GM12875 (cell line): ENCODE data around the gene RANBP9.

Experiments
- H3K4me3 ChIP-seq: one replicate; pipeline ENCODE4 v1.5.1; 2011; ENCODE audit warnings: low read depth, low read length, control low read depth
- TF ChIP-seq, protein P1 (sequence below): IDR thresholded peaks from 2 replicates; pipeline ENCODE4 v1.5.1; 2011; ENCODE audit warnings: low read depth, mild to moderate bottlenecking, control low read depth, inconsistent platforms, low read length, moderate library complexity, borderline replicate concordance; ENCODE audit not compliant: insufficient read depth

The RANBP9 gene

DNA sequence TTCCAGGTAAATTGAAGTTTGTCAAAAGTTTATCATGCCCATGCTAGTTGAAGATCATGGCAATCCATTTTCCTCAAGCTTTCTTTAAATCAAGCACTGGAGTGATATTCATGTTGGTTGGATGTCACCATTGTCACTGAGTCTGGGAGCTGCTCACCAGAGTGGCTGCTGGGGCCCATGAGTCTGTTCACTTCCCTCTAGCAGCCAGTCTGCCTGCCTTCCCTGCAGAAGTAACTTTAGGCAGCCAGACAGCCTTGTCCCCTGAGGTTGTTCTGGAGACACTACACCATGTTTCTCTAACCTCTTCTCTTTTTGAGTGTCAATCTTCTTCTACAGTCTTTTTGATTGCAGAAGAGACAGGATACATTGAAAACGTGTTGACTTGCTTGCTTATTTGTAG is 131.7 kb downstream of the RANBP9 start:
- TF ChIP-seq, protein P1, sequence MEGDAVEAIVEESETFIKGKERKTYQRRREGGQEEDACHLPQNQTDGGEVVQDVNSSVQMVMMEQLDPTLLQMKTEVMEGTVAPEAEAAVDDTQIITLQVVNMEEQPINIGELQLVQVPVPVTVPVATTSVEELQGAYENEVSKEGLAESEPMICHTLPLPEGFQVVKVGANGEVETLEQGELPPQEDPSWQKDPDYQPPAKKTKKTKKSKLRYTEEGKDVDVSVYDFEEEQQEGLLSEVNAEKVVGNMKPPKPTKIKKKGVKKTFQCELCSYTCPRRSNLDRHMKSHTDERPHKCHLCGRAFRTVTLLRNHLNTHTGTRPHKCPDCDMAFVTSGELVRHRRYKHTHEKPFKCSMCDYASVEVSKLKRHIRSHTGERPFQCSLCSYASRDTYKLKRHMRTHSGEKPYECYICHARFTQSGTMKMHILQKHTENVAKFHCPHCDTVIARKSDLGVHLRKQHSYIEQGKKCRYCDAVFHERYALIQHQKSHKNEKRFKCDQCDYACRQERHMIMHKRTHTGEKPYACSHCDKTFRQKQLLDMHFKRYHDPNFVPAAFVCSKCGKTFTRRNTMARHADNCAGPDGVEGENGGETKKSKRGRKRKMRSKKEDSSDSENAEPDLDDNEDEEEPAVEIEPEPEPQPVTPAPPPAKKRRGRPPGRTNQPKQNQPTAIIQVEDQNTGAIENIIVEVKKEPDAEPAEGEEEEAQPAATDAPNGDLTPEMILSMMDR, result no peak
- H3K4me3 ChIP-seq, result no peak overlapping the region

DNA sequence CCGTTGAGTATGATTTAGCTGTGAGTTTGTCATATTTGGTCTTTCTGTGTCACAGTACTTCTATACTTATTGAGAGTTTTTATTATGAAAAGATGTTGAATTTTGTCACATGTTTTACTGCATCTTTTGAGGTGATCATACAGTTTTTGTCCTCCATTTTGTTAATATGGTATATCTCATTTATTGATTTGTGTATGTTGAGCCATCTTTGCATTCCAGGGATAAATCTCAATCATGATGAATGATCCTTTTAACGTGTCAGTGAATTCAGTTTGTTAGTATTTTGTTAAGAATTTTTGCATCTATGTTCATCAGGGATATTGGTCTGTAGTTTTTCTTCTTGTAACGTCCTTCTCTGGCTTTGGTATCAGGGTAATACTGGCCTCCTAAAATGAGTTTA is 133.7 kb downstream of the RANBP9 start:
- H3K4me3 ChIP-seq, result no peak overlapping the region
- TF ChIP-seq, protein P1, result no peak

DNA sequence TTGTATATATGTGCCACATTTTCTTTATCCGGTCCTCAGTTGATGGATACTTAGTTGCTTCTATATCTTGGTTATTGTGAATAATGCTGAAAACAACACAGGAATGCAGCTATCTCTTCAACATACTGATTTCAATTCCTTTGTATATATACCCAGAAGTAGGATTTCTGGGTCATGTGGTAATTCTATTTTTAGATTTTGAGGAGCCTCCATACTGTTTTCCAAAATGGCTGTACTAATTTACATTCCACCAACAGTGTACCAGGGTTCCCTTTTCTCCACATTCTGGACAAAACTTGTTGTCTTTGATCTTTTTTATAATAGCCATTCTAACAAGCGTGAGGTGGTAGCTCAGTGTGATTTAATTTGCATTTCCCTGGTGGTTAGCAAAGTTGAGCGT is 135.6 kb downstream of the RANBP9 start:
- H3K4me3 ChIP-seq, result no peak overlapping the region
- TF ChIP-seq, protein P1, result no peak

DNA sequence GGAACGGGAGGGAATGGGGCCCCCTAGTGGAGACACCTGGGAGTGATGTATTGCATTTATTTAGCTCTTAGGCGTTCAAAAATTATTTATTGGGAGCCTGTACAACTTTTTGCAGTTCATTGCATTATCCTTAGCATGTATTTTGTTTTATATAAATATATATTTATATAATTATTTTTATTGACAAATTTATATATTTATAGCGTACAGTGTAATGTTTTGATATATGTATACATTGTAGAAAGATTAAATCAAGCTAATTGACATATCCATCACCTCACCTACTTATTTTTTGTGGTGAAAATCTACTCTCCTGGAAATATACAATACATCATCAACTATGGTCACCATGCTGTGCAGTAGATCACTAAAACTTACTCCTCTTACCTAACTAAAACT is 136.3 kb downstream of the RANBP9 start:
- H3K4me3 ChIP-seq, result no peak overlapping the region
- TF ChIP-seq, protein P1, result peak; percentile 59; the same call in 1 of the 2 replicates

- peak within 1 kb of the TSS; percentile 80 for H3K4me3 ChIP-seq
- TF ChIP-seq, protein P1, result no peak
These were observed 136.9 kb downstream of the RANBP9 start, which contains the start of gene SIRT5 for GRCh38 chr6:13574571-13575376. TSS of gene SIRT5 (plus strand) at chr6:13574601. CDS start at chr6:13584111, 9,510 bp downstream.

- H3K4me3 ChIP-seq, result peak overlapping the region; percentile 80
- TF ChIP-seq, protein P1, result peak; percentile 44
These were observed 137.5 kb downstream of the RANBP9 start for GRCh38 chr6:13574149-13574570.

- peak overlapping the region; percentile 80 for H3K4me3 ChIP-seq
- TF ChIP-seq, protein P1, result no peak
These were observed 137.9 kb downstream of the RANBP9 start for GRCh38 chr6:13573669-13574110.
